ENCODE data around the gene ZFHX2.

ZFHX2 gene

GRCh38 chr14:23572524-23572828 lies 20.9 kb upstream of the ZFHX2 start:
- DNase-seq: peak in 1 of 2 donors; percentile 34

DNA sequence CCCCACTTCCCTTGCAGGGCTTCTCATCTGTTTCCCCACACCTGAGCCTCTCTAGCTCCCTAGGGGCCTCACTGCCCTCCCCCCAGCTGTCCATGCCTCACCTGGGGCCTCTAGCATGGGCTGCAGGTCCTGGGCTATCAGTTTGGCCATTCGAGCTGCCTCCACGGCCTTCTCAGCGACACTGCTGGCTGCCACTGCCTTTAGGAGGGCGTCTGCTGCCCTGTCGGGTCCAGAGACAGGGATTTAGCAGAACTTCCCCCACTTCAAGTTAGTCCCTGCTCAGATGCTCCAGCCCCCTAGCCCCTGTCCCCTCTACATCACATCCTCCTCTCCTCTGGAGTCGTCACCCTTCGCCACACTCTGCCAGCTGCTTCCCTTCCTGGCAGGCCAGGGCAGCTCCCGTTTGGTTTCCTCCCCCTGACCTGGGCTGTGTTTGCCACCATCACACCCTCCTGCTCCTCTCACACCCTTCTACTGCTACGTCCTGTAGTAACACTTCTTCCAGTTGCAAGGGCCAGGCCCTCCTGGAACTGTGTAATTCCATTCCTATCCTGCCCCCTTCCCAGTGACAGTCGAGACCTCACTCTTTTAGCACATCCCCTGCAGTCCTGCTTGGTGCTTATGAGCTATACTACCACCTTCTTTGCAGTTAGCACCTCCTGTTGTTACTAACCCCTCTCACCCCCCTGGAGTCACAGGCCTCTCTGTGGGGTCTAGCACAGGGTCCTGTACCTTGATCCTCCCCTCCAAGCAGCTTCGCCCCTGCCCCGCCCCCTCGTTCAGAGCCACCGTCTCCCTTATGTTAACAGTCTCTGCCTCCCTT lies 20.3 kb upstream of the ZFHX2 start:
- no peak for DNase-seq

GRCh38 chr14:23570806-23571483 lies 19.4 kb upstream of the ZFHX2 start:
- DNase-seq: no peak

DNA sequence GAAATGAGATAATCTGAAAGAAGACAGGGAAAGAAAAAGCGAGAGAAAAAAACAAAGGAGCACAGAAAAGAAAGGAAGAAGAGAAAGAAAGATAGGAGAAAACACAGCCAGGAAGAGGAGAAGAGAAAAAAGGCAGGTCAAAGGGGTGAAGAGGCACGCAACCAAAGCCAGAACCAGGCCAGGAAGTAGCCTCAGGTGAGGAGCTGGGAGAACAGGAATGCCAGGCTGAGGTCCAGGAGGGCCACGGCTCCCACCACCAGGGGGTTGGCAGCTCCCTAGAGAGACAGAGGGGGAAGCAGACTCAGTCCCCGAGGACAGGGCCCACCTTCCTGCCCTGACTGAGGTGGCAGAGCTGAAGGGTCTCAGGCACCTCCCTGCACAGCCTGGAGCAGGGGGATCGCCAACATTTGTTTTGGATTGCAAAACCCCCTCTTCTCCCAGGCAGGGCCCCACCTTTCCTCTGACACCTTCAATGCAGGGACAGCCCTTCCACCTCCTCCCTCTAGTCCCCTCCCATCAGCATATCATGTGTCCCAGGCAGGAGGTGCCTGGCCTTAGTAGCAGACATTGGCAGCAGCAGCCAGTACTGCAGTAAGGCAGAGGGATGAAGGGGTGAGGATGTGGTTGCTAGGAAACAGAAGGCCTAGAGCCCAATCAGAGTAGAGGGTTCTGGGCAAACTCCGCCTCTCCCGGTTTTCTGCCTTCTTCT lies 18.0 kb upstream of the ZFHX2 start:
- DNase-seq: no peak

- DNase-seq: peak; percentile 44 to 55
Measured at GRCh38 chr14:23568600-23569331, 17.2 kb upstream of the ZFHX2 start.

DNA sequence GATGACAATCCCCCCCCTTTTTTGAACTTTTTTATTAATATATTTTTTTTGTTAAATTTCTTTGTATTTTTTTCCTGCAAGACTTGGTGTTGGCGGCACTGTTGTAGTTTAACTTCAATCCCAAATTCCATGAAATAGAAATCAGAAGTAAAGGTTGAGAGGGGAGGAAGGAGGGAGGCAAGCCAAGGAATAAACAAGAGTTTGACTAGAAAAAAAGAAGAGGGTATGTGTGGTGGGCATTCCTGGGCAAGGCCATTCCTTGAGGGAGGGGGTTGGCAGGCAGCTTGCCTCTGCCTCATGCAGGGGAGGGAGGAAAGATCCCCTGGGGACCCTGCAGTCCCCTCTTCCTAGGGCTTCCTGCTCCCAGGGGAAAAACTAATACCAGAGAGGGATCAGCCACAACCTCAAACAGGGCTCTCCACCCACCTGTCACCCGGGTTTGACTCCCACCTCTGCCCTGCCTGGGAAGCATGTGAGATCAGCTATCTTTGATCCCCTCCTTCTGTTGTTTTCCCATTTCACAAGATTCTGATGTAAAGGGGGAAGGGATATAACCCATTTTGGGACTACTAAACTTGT lies 16.5 kb upstream of the ZFHX2 start:
- DNase-seq: no peak

GRCh38 chr14:23567186-23568020 lies 15.8 kb upstream of the ZFHX2 start, which contains the start of gene AP1G2:
Gene AP1G2, minus strand, starts transcription at chr14:23567791. Its CDS starts 477 bp downstream, at chr14:23567314.
- peak; percentile 74 to 81 for DNase-seq

GRCh38 chr14:23566778-23567185 lies 15.2 kb upstream of the ZFHX2 start:
- peak in 1 of 2 donors; percentile 25 for DNase-seq

GRCh38 chr14:23566112-23566777 lies 14.7 kb upstream of the ZFHX2 start:
- DNase-seq: no peak

DNA sequence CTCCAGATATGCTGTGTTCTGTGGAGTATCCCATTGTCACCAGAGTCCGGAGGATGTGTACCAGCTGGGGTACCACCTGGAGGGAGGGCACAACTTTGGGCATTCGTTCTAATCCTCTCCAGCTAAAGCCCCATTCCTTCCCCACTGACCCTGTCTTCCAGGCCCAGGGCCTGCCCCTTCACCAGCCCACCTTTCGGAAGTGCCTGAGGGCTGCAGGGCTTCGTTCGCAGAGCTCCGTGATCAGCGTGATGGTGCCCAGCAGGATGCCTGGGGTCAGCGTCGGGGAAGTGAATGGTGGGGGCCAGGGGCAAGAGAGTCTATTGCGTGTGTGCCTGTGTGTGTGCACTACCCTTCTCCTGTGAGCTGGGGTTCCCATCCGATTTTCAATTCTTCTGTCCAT lies 14.1 kb upstream of the ZFHX2 start:
- DNase-seq: no peak

- DNase-seq: no peak
Measured at GRCh38 chr14:23564876-23565275, 13.3 kb upstream of the ZFHX2 start.

- DNase-seq: no peak
Measured at GRCh38 chr14:23564181-23564812, 12.7 kb upstream of the ZFHX2 start.

- DNase-seq: no peak
Measured at GRCh38 chr14:23563473-23564180, 12.1 kb upstream of the ZFHX2 start.

DNA sequence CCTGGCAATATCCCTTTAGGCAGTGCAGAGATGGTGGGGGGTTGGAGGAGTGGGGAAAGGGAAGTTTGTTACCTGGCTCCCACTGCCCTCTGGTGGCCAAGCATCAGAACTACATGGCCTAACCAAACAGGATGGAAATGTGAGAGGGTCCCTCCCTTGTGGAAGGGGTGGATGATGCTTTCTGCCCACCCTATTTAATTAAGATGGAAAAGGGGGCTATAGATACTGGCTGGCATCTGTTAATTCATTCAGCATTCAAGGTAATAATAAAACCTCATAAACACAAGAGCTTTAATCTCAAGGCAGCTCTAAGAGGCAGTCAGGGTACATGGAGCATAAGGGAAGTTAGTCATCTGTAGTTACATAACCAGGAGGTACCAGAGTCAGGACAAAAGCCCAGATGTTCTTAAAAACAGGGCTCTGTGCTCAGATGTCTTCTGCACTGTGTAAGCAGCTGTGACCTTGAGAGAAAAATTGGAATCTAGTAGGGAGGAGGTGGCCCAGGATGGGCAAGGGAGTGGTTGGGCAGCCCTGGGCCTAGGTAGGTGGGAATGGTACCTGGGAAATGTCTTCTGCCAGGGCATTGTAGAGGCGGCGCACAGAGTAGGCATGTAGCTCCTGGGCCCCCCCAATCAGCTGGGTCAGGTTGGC lies 11.4 kb upstream of the ZFHX2 start:
- peak in 1 of 2 donors; percentile 58 for DNase-seq

DNA sequence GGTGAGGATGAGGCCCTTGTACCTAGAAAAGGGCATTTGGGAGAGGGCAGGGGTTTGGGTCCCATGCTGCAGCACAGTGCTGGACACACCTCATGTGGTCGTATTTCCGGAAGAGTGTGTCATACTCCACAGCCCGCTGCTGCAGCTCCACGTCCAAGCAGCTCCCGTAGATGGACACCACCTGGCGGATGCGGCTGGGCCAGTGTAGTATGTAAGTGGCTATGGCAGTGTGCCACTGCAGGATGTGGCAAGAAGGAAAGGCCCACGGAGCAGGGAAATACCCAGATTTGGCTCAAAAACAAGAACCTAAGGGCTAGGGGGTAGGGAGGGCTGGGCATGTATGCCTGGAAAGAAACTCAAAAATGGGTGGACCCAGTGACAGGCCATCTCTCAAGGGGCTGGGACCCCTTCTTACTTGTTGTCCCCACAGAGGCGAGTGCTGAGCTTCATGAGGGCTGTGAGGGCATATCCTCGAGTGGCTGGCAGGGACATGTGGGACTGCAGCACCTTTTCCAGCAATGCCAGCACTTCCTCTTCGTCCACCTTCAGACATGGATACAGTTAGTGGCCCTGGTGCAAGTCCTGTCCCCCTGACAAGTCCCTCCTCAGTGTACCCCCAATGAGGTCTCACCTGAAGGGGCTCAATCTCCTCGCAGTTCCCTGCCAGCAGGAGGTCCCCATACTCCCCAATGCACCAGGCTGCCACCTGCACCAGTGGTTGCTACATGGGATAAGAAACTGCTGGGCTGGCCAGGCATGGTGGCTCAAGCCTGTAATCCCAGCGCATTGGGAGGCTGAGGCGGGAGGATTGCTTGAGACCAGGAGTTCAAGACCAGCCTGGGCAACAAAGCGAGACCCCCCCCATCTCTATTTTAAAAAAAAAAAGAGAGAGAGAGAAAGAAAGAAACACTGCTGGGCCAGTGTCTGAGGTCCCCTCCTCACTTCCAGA lies 10.6 kb upstream of the ZFHX2 start:
- no peak for DNase-seq

DNA sequence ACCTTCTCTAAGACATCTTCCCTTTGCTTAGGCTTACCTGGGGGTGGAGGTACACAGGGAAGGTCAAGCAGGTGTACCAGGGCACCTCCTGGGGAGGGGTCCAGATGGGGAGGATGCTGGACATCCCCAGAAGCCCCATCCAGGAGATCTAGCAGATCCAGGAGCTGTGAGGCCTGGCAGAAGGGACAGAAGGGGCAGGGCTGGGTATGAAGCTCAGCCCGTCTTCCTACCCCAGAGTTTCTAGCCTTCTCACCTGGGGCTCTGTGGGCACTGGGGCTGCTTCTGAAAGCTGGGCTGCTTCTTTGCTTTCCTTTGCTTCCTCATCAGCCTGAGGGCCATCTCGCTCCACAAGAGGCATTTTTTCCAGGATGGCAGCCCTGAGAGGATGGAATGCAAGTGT lies 9.7 kb upstream of the ZFHX2 start:
- no peak for DNase-seq

- no peak for DNase-seq
Measured at GRCh38 chr14:23559926-23560520, 8.5 kb upstream of the ZFHX2 start.
